Neuronal stem cell (in vitro differentiated cells): ENCODE data around the gene SLC7A5. TPM values are rescaled to one million over a fixed set of nuclear protein-coding genes. Genes with fewer than 3 reads are reported as not detected.
A peak's percentile ranks its signal among the peaks of the same experiment; 100 is the strongest.

Source experiments
- DNase-seq: peaks from one replicate; pipeline ENCODE4 v3.0.0-alpha.2; 2013; ENCODE audit warnings: low spot score
- H2AFZ ChIP-seq: one replicate; pipeline ENCODE4 v1.6.1; 2013; ENCODE audit warnings: mild to moderate bottlenecking, low read length, inconsistent platforms
- H2AK5ac ChIP-seq: 2 replicates; pipeline ENCODE4 v1.6.1; 2013; ENCODE audit warnings: low read depth, mild to moderate bottlenecking, inconsistent platforms, low read length, moderate library complexity, mixed read lengths
- H2BK120ac ChIP-seq: 2 replicates; pipeline ENCODE4 v1.6.1; 2013; ENCODE audit warnings: low read depth, mild to moderate bottlenecking, inconsistent platforms, low read length, moderate library complexity, mixed read lengths
- H2BK12ac ChIP-seq: one replicate; pipeline ENCODE4 v1.6.1; 2013; ENCODE audit warnings: low read length, inconsistent platforms
- H2BK15ac ChIP-seq: 2 replicates; pipeline ENCODE4 v1.6.1; 2013; ENCODE audit warnings: mild to moderate bottlenecking, low read length, inconsistent platforms, mixed read lengths
- H2BK5ac ChIP-seq: one replicate; pipeline ENCODE4 v1.6.1; 2013; ENCODE audit warnings: inconsistent platforms, mild to moderate bottlenecking, low read length, moderate library complexity
- H3K14ac ChIP-seq: one replicate; pipeline ENCODE4 v1.6.1; 2013; ENCODE audit warnings: low read length, inconsistent platforms
- H3K18ac ChIP-seq: 2 replicates; pipeline ENCODE4 v1.6.1; 2013; ENCODE audit warnings: low read length, inconsistent platforms
- H3K23ac ChIP-seq: 2 replicates; pipeline ENCODE4 v1.6.1; 2013; ENCODE audit warnings: low read depth, mild to moderate bottlenecking, mixed read lengths, low read length, inconsistent platforms; ENCODE audit not compliant: poor library complexity
- H3K27ac ChIP-seq: replicated peaks from 3 replicates; pipeline ENCODE4 v1.5.1; 2013; ENCODE audit warnings: low read length, inconsistent platforms
- H3K27me3 ChIP-seq, 3 experiments: 2 replicates each; pipeline ENCODE4 v1.6.1; 2013; ENCODE audit warnings: low read length in 3 of 3, mild to moderate bottlenecking in 2 of 3, inconsistent platforms in 1 of 3, low read depth in 1 of 3, mixed read lengths in 1 of 3, moderate library complexity in 1 of 3; ENCODE audit not compliant: control insufficient read depth in 3 of 3, insufficient read depth in 3 of 3
- H3K36me3 ChIP-seq, 2 donors: replicated peaks in 1 of 2; 2 replicates each; pipeline ENCODE4 v1.6.1; 2013; ENCODE audit warnings: low read length in 2 of 2; ENCODE audit not compliant: control insufficient read depth in 2 of 2, insufficient read depth in 2 of 2
- H3K4ac ChIP-seq: 2 replicates; pipeline ENCODE4 v1.6.1; 2013; ENCODE audit warnings: inconsistent platforms, mild to moderate bottlenecking, low read length, moderate library complexity
- H3K4me1 ChIP-seq, 2 donors: 1 replicate in 1 of 2; 2 replicates in 1 of 2; pipeline ENCODE4 v1.6.1; 2013; ENCODE audit warnings: low read length in 2 of 2, low read depth in 1 of 2; ENCODE audit not compliant: control insufficient read depth in 2 of 2, insufficient read depth in 1 of 2
- H3K4me2 ChIP-seq: one replicate; pipeline ENCODE4 v1.6.1; 2013; ENCODE audit warnings: mild to moderate bottlenecking, low read length, inconsistent platforms; ENCODE audit not compliant: insufficient read depth, poor library complexity, severe bottlenecking
- H3K4me3 ChIP-seq, 2 donors: 2 replicates each; pipeline ENCODE4 v1.5.1; 2013; ENCODE audit warnings: low read length in 2 of 2, mild to moderate bottlenecking in 2 of 2, inconsistent platforms in 1 of 2, moderate library complexity in 1 of 2
- H3K79me1 ChIP-seq: one replicate; pipeline ENCODE4 v1.6.1; 2013; ENCODE audit warnings: low read depth, mild to moderate bottlenecking, inconsistent platforms, low read length, moderate library complexity
- H3K9ac ChIP-seq: one replicate; pipeline ENCODE4 v1.6.1; 2013; ENCODE audit warnings: mild to moderate bottlenecking, low read depth, low read length, inconsistent platforms; ENCODE audit not compliant: poor library complexity
- H3K9me3 ChIP-seq, 2 donors: replicated peaks in 1 of 2; 2 replicates each; pipeline versions ENCODE3 to v1.6.1; 2013; ENCODE audit warnings: low read length in 2 of 2, mild to moderate bottlenecking in 2 of 2, inconsistent platforms in 1 of 2, low read depth in 1 of 2, mixed read lengths in 1 of 2, moderate library complexity in 1 of 2; ENCODE audit not compliant: control insufficient read depth in 2 of 2, insufficient read depth in 1 of 2
- H4K8ac ChIP-seq: one replicate; pipeline ENCODE4 v1.6.1; 2013; ENCODE audit warnings: low read depth, mild to moderate bottlenecking, inconsistent platforms, low read length, moderate library complexity
- H4K91ac ChIP-seq: one replicate; pipeline ENCODE4 v1.6.1; 2013; ENCODE audit warnings: low read length, low read depth, mild to moderate bottlenecking, inconsistent platforms; ENCODE audit not compliant: poor library complexity
- WGBS, 2 donors: extraction: QIAGEN DNeasy Blood & Tissue Kit; methylation state at CpG; one replicate each; pipeline ENCODE4 v1.1.7; 2013; ENCODE audit warnings: missing lambda C conversion rate in 2 of 2, mixed read lengths in 1 of 2; ENCODE audit not compliant: insufficient read length in 2 of 2, insufficient replicate concordance in 1 of 2; ENCODE audit errors: extremely low coverage in 2 of 2; 5-methylcytosine and 5-hydroxymethylcytosine counted together
- small RNA-seq: library from polyadenylated mRNA; stranded (forward); fragments of <200 nt; extraction: miRNeasy Mini kit (QIAGEN cat#:217004); gene quantifications from one replicate; pipeline ENCODE3, GENCODE V24; 2013; ENCODE audit not compliant: insufficient read depth

The SLC7A5 gene

GRCh38 chr16:87780385-87780989 is 88.8 kb downstream of the SLC7A5 start:
- no peak overlapping the region for H2AK5ac ChIP-seq
- no peak for DNase-seq
- no peak overlapping the region for H2BK12ac ChIP-seq
- no peaks in the 10 kb centered on the region for H3K27me3 ChIP-seq
- no peak overlapping the region for H4K91ac ChIP-seq
- H4K8ac ChIP-seq: no peak overlapping the region
- H3K27ac ChIP-seq: no peak overlapping the region
- H2BK120ac ChIP-seq: no peak overlapping the region
- H2BK5ac ChIP-seq: no peak overlapping the region
- H2AFZ ChIP-seq: peak overlapping the region; percentile 58
- no peak overlapping the region for H3K9ac ChIP-seq
- no peak overlapping the region for H3K4ac ChIP-seq
- H3K4me1 ChIP-seq: peaks cover 9 to 10% of the 10 kb centered on the region in 2 donors
- no CpG with 5 or more reads among the region's 10 CpGs for WGBS, 2 donors
- H3K36me3 ChIP-seq: no peaks in the 10 kb centered on the region
- H3K23ac ChIP-seq: no peak overlapping the region
- no peak overlapping the region for H3K18ac ChIP-seq
- no peak overlapping the region for H3K4me3 ChIP-seq
- no peak overlapping the region for H2BK15ac ChIP-seq
- H3K14ac ChIP-seq: no peak overlapping the region
- no peaks in the 10 kb centered on the region for H3K9me3 ChIP-seq
- H3K4me2 ChIP-seq: no peak overlapping the region
- no peaks in the 10 kb centered on the region for H3K79me1 ChIP-seq

Small RNA genes within 50 kb of the gene (small RNA-seq; reads per million reads assigned to genes)
- gene MIR6775: not detected
